Right lobe of liver (tissue), 6 donors: ENCODE measurements around the gene KRTAP1-1. TPM values are rescaled to one million over a fixed set of nuclear protein-coding genes. Genes with fewer than 3 reads are reported as not detected.

Source experiments
- ATAC-seq, 4 donors: fragments of 200-7000 bp; cut with Tn5 transposase; one replicate each; pipeline ENCODE4 v1.9.1; 2020; ENCODE audit warnings: mild to moderate bottlenecking in 4 of 4, moderate library complexity in 4 of 4
- DNase-seq, 3 donors: peaks; one replicate each; pipeline ENCODE4 v3.0.0-alpha.2; 2020
- H3K27ac ChIP-seq, 3 donors: fragments of 200-600 bp; one replicate each; pipeline ENCODE4 v1.8.0; 2022
- H3K27me3 ChIP-seq, 2 donors: fragments of 200-600 bp; one replicate each; pipeline ENCODE4 v1.8.0; 2022
- H3K36me3 ChIP-seq, 4 donors: fragments of 200-600 bp; sonication (generic) in 1 of 4; one replicate each; pipeline versions ENCODE4 v1.5.1 to v1.8.0; 2017 to 2022; ENCODE audit warnings: control low read depth in 1 of 4
- H3K4me1 ChIP-seq, 4 donors: fragments of 200-600 bp; sonication (generic) in 1 of 4; one replicate each; pipeline versions ENCODE4 v1.5.1 to v1.8.0; 2017 to 2022; ENCODE audit warnings: control low read depth in 1 of 4
- H3K4me3 ChIP-seq, 3 donors: fragments of 200-600 bp; one replicate each; pipeline ENCODE4 v1.8.0; 2022
- H3K9me3 ChIP-seq, 4 donors: fragments of 200-600 bp; sonication (generic) in 1 of 4; one replicate each; pipeline versions ENCODE4 v1.5.1 to v1.8.0; 2017 to 2022; ENCODE audit warnings: control low read depth in 1 of 4
- CTCF ChIP-seq, 4 donors: fragments of 200-600 bp in 3 of 4; fragments of 450-650 bp in 1 of 4; IDR thresholded peaks; one replicate each; pipeline versions ENCODE4 v1.5.1 to v1.8.0; 2016 to 2022; ENCODE audit warnings: antibody characterized with exemption in 4 of 4, mild to moderate bottlenecking in 2 of 4
- POLR2A ChIP-seq: fragments of 450-650 bp; IDR thresholded peaks from one replicate; pipeline ENCODE4 v1.6.1; 2017; ENCODE audit warnings: antibody characterized with exemption, mild to moderate bottlenecking
- WGBS: methylation state at CpG from one replicate; pipeline ENCODE4 v1.1.6; 2018; ENCODE audit warnings: low coverage, low lambda C conversion rate; ENCODE audit not compliant: insufficient coverage; ENCODE audit errors: missing lambda C conversion rate; 5-methylcytosine and 5-hydroxymethylcytosine counted together
- intact Hi-C, 2 donors: fragments of 100-400 bp; cut with DNase I; formaldehyde crosslinking; loops; one replicate each; pipeline versions ENCODE4 v1.11.2 to v1.14.1; 2022
- total RNA-seq, 6 experiments: library from RNA; depleted of rRNA in 2 of 6; stranded (reverse); fragments of >200 nt in 2 of 6; fragmentation: NEBNext Ultra II Directional in 3 of 6; extraction: Animal tissue kit (Norgen Biotek cat#: 25700) in 3 of 6; gene quantifications; one replicate each; pipeline versions ENCODE4 v1.1.0 to v1.2.4, GENCODE V29; 2016 to 2023
- donor health status: DM: no; HTN: yes; CAD: no.
- donor health status: DM: no; HTN: no; CAD: no.
- donor health status: DM: no; HTN: no; CAD: no.
- donor health status: DM: no; HTN: yes; CAD: no.
- donor health status: DM: no; HTN: yes; CAD: no.

Gene KRTAP1-1
- total RNA-seq, 6 experiments from 2014 or later, result not detected

- Histone ChIP-seq H3K27me3 (no peaks in the 10 kb centered on the region), H3K4me1 (no peaks in the 10 kb centered on the region), H3K36me3 (no peaks in the 10 kb centered on the region), H3K27ac (no peak overlapping the region), H3K4me3 (no peak overlapping the region), H3K9me3 (no peaks in the 10 kb centered on the region)
- DNase-seq (no peak), ATAC-seq (no peak)
- 73% methylated on average over 2 of the region's 2 CpGs for WGBS
- TF ChIP-seq CTCF (IDR thresholded peaks at IDR 0.05) (no peak), POLR2A (no peak)
- intact Hi-C loops, result no loop called here
Measured at GRCh38 chr17:41073676-41074075, 32.4 kb upstream of the KRTAP1-1 start.

GRCh38 chr17:41071606-41072360 is 30.5 kb upstream of the KRTAP1-1 start:
- no peaks in the 10 kb centered on the region for H3K36me3 ChIP-seq
- intact Hi-C loops, result no loop called here
- no peaks in the 10 kb centered on the region for H3K9me3 ChIP-seq
- WGBS, result 67% methylated on average over 5 of the region's 5 CpGs
- DNase-seq, result no peak
- no peak for TF ChIP-seq CTCF (IDR thresholded peaks at IDR 0.05)
- TF ChIP-seq POLR2A, result no peak
- ATAC-seq, result no peak
- H3K4me1 ChIP-seq, result no peaks in the 10 kb centered on the region
- H3K27me3 ChIP-seq, result no peaks in the 10 kb centered on the region
- no peak overlapping the region for H3K27ac ChIP-seq
- no peak overlapping the region for H3K4me3 ChIP-seq

- Histone ChIP-seq H3K27ac (no peak overlapping the region), H3K4me1 (no peaks in the 10 kb centered on the region), H3K4me3 (no peak overlapping the region), H3K9me3 (no peaks in the 10 kb centered on the region), H3K27me3 (no peaks in the 10 kb centered on the region), H3K36me3 (no peaks in the 10 kb centered on the region)
- no peak for TF ChIP-seq POLR2A
- no peak for TF ChIP-seq CTCF (IDR thresholded peaks at IDR 0.05)
- ATAC-seq (no peak), DNase-seq (no peak)
- 54% methylated on average over 3 of the region's 3 CpGs for WGBS
- intact Hi-C loops, result no loop called here
Measured at GRCh38 chr17:41069031-41069430, 27.8 kb upstream of the KRTAP1-1 start.

- Histone ChIP-seq H3K9me3 (no peaks in the 10 kb centered on the region), H3K27ac (no peak overlapping the region), H3K4me3 (no peak overlapping the region), H3K4me1 (no peaks in the 10 kb centered on the region), H3K36me3 (no peaks in the 10 kb centered on the region), H3K27me3 (peaks cover 0 to 1% of the 10 kb centered on the region in 2 donors)
- TF ChIP-seq POLR2A (no peak), CTCF (IDR thresholded peaks at IDR 0.05) (no peak)
- ATAC-seq (no peak), DNase-seq (no peak)
- intact Hi-C loops, result no loop called here
Measured at GRCh38 chr17:41067281-41067680, 26.0 kb upstream of the KRTAP1-1 start.
